ENCODE results near the gene MTCP1. TPM values are rescaled to one million over a fixed set of nuclear protein-coding genes. Genes with fewer than 3 reads are reported as not detected.

MTCP1 gene
- total and polyA plus RNA-seq, 9 of the 15 experiments (the other 6 are each of a cell fraction or from before 2014, with no cell fraction given), result 12.7 to 28.0 (median 22.9) TPM

GRCh38 chrX:155028129-155028528 lies 42.8 kb downstream of the MTCP1 start (continued):
- 0 out of 4 replicates have a peak, but pooled peaks of 1 of the 2 experiments have one; percentile 19 for TF ChIP-seq ZMIZ1 (IDR thresholded peaks at IDR 0.05; ENCODE audit: low read depth in 2 of 2, low read length in 2 of 2)
- no peak for TF ChIP-seq THRA (IDR thresholded peaks at IDR 0.05)

- DNase-seq (ENCODE audit: extremely low read depth in 1 of 4, low spot score in 3 of 4) (peak in 1 of 4 experiments; percentile 44), ATAC-seq (peak; percentile 28), FAIRE-seq (peak; percentile 68)
- peak overlapping the region; percentile 95 for H3K27ac ChIP-seq (ENCODE audit: extremely low read depth, low read depth, low read length)
- CTCF ChIA-PET (ENCODE audit: low intra/inter-chr PET ratio), result interaction anchor here (0.6 kb wide), 1 partner anchor 43 kb away, joined by 3 read pairs; no protein-coding TSS in a partner anchor
- POLR2A ChIA-PET, result interaction anchor here (0.7 to 1.4 kb wide), 7 partner anchors 9 to 252 kb away, joined by 3 to 6 read pairs (median 3); no protein-coding TSS in a partner anchor
- in situ Hi-C loops (cut with MboI), result no loop called here
- H3K36me3 ChIP-seq (ENCODE audit: control insufficient read depth, insufficient read depth, low read length), result no peaks in the 10 kb centered on the region
- peaks cover 11 to 23% of the 10 kb centered on the region in 2 experiments for H3K4me1 ChIP-seq (replicated peaks in 1 of 2; ENCODE audit: control insufficient read depth in 2 of 2, insufficient read depth in 2 of 2, low read length in 2 of 2)
- H2AFZ ChIP-seq (ENCODE audit: low read depth, low read length), result peak overlapping the region; percentile 56
- H4K20me1 ChIP-seq (replicated peaks; ENCODE audit: control insufficient read depth, insufficient read depth, low read length), result no peaks in the 10 kb centered on the region
- no peaks in the 10 kb centered on the region for H3K9me3 ChIP-seq (replicated peaks; ENCODE audit: control insufficient read depth, insufficient read depth, low read depth, low read length)
- H3K4me3 ChIP-seq, result peak overlapping the region; percentile 51
- no peaks in the 10 kb centered on the region for H3K27me3 ChIP-seq (ENCODE audit: control insufficient read depth in 2 of 2, insufficient read depth in 2 of 2, low read length in 2 of 2)
- H3K79me2 ChIP-seq (ENCODE audit: control insufficient read depth, insufficient read depth, low read length), result peaks cover 55% of the 10 kb centered on the region
- under 1% methylated on average over 13 of the region's 14 CpGs for WGBS (ENCODE audit: insufficient coverage, low coverage, missing lambda C conversion rate)
- H3K9ac ChIP-seq (ENCODE audit: insufficient read depth in 1 of 2, low read depth in 2 of 2, low read length in 2 of 2), result peak overlapping the region; percentile 93 to 97
- peak overlapping the region; percentile 82 for H3K4me2 ChIP-seq (ENCODE audit: insufficient read depth, low read length)
- no peaks in the 10 kb centered on the region for H3K9me1 ChIP-seq (ENCODE audit: control insufficient read depth, insufficient read depth, low read length)
- BruUV-seq (replicated peaks), result TSS peak; percentile 77
- intact Hi-C loops (cut with micrococcal nuclease), result loop anchor here (2.0 kb wide), 1 partner anchor 41 kb away; no protein-coding TSS in a partner anchor
- TF ChIP-seq VEZF1 (CRISPR knock-in tag; IDR thresholded peaks at IDR 0.05) (no peak), POLR2A (conservative IDR thresholded peaks at IDR 0.05) (peak; percentile 23), PHB (CRISPR knock-in tag; IDR thresholded peaks at IDR 0.05) (no peak), TAF9B (IDR thresholded peaks at IDR 0.05; ENCODE audit: partially characterized antibody) (peak; percentile 31), CHD1 (IDR thresholded peaks at IDR 0.05; ENCODE audit: low read length) (peak; percentile 76), PRMT5 (CRISPR knock-in tag; IDR thresholded peaks at IDR 0.05) (no peak), NFE2 (IDR thresholded peaks at IDR 0.05; ENCODE audit: low read depth) (peak; percentile 21; the same call in 1 of the 2 replicates), IRF1 (CRISPR knock-in tag; IDR thresholded peaks at IDR 0.05; ENCODE audit: borderline replicate concordance) (no peak), GTF2E2 (tag; IDR thresholded peaks at IDR 0.05) (0 out of 2 replicates have a peak, but pooled peaks have one; percentile 57), CREM (IDR thresholded peaks at IDR 0.05; ENCODE audit: low read depth) (0 out of 2 replicates have a peak, but pooled peaks have one; percentile 22)
These were observed 43.3 kb downstream of the MTCP1 start for GRCh38 chrX:155027509-155028066.
